ENCODE measurements around the gene TARS2. TPM values are rescaled to one million over a fixed set of nuclear protein-coding genes. Genes with fewer than 3 reads are reported as not detected.
A peak's percentile ranks its signal among the peaks of the same experiment; 100 is the strongest.

Gene TARS2, protein sequence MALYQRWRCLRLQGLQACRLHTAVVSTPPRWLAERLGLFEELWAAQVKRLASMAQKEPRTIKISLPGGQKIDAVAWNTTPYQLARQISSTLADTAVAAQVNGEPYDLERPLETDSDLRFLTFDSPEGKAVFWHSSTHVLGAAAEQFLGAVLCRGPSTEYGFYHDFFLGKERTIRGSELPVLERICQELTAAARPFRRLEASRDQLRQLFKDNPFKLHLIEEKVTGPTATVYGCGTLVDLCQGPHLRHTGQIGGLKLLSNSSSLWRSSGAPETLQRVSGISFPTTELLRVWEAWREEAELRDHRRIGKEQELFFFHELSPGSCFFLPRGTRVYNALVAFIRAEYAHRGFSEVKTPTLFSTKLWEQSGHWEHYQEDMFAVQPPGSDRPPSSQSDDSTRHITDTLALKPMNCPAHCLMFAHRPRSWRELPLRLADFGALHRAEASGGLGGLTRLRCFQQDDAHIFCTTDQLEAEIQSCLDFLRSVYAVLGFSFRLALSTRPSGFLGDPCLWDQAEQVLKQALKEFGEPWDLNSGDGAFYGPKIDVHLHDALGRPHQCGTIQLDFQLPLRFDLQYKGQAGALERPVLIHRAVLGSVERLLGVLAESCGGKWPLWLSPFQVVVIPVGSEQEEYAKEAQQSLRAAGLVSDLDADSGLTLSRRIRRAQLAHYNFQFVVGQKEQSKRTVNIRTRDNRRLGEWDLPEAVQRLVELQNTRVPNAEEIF
- total RNA-seq = 20.3 TPM

DNA sequence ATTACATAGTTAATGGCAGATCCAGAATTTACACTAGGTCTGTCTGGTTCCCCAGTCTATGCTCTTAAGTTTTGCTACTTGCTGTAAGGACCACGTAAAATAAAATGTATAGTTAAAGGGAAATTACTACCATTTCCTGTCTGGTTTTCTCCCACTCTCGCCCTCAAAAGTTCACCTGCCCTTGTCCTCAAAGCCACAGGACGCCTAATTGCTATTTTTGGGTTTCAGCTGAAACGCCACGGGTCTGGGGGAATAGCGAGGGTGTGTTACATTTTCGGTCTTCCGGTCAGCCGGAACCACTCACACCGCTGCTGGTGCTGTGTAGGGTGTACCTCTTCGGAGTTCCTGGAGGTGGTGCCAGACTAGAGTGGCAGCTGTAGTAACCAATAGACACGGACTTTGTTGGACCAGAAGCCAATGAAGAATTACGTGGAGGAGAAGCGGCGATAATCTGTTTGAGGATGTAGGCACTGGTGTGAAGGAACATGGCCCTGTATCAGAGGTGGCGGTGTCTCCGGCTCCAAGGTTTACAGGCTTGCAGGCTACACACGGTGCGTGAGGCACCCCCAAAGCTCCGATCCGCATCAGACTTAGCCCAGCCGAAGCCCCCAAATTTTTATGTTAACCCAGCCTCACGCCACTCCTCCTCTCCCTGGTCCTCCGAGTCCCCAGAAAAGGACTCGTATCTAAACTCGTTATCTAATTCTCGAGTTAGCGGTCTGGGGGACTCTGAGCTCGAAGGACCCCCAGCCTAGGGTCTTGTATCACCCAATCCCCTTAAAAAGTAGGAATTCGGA lies at the start of gene TARS2:
Gene TARS2, plus strand, starts transcription at position 454 of the 797 bp plus-strand sequence. Its CDS starts 32 bp downstream, at position 486.
- peak; percentile 99 for ATAC-seq

DNA sequence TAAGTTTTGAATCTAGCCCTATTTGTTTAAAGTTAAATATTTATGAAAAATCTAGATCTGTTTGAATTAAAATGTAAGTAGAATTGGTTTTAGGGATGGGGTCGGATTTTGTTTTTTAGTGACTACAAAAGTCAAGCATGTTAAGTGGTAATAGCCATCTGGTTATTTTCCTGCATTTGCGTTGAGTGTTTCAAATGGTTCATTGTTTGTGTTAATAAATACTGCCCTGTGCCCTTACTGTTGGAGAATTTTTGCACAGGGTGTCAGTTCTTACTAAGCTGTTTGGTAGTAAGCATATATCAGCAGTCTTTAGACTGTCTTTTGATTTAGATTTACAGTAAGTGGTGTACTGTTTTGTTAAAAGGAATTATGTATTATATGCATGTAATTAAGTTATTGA lies 46.1 kb upstream of the TARS2 start:
- ATAC-seq = no peak

DNA sequence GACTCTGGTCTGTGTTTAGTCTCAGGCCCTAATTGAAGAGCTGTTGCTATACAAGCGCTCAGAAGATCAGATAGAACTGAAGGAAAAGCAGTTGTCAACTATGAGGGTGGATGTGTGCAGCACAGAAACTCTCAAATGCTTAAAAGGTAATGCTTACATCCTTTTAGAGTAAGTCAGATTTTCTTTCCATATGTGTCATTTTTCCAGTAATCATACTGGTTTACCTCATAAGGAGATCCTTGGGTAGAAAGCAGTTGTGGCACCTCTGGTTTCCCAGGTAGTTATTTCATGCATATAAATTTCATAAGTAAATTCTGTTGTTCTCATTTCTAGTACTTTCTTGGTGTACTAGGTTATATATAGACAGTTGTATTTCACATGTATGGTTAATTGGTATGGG lies 43.0 kb upstream of the TARS2 start:
- no peak for ATAC-seq

DNA sequence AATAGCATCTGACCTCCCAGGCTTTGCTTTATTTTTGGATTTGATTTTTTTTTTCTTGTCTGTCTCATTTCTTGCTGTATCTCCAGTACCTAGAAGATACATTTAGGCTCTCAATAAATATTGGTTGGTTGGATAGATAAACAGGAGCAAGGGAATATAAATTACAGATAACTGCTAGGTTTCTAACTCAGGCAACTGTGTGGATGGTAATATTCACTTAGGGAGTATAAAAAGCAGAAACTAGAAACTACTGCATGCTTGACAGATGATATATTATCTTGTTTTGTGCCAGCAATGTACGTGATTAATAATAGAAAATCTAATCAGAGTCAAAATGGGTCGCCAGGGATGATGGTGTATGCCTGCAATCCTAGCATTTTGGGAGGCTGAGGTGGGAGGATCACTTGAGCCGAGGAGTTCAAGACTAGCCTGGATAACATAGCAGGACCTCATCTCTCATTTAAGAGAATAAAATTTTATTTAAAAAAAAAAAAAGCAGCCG lies 31.0 kb upstream of the TARS2 start:
- ATAC-seq = no peak

DNA sequence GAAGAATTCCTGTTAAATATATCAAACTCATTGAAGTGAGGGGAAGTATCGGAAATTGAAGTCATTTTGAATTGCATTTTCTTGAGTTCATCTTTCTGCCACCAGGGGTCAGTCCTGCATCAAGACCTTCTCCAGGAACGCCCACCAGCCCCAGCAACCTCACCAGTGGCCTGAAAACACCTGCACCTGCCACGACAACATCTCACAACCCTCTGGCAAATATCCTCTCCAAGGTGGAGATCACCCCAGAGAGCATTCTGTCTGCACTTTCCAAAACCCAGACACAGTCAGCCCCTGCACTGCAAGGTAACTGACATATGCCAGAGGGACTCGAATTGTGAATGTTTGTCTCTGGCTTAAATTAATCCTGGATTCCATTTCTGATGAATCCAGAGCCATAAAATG lies 22.8 kb upstream of the TARS2 start:
- ATAC-seq = peak; percentile 71

DNA sequence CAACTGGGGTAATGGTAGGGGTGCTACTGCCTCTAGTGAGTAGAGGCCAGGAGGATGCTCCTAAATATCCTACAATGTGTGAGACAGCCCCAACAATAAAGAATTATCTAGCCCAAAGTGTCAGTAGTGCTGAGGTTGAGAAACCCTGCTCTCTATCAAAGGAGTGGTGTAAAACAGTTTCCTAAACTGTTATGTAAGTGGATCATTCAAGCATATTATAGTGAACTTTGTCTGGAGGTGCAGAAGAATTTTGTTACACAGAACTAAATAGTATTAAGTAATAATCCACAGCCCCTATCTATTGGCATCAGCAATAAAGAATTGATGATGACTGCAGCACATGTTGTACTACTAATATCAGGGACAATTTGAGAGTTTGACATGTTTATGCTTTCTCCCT lies 20.3 kb upstream of the TARS2 start:
- no peak for ATAC-seq

DNA sequence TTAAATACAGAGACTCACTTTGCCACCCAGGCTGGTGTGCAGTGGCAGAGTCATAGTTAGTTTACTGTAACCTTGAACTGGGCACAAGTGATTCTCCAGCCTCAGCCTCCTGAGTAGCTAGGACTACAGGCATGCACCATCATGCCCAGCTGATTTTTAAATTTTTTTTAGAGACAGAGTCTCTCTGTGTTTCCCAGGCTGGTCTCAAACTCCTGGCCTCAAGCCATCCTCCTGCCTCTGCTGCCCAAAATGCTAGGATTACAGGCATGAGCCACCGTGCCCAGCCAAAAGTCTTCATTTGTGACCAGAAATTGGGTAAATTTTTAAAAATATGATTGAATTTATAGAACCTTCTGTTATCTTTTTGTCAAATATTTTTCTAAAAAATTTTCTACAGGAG lies 17.9 kb upstream of the TARS2 start:
- ATAC-seq = no peak

DNA sequence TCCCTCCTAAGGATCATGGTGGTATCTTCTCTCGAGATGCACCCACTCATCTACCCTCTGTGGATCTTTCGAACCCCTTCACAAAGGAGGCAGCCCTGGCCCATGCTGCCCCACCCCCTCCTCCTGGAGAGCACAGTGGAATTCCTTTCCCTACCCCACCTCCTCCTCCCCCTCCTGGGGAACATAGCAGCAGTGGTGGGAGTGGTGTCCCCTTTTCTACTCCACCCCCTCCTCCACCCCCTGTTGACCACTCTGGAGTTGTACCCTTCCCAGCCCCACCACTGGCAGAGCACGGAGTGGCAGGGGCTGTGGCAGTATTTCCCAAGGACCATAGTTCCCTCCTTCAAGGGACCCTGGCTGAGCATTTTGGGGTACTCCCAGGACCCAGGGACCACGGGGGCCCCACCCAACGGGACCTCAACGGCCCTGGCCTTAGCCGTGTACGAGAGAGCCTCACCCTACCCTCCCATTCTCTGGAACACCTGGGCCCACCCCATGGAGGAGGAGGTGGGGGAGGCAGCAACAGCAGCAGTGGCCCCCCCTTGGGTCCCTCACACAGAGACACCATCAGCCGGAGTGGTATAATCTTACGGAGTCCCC lies 14.5 kb upstream of the TARS2 start:
- no peak for ATAC-seq

DNA sequence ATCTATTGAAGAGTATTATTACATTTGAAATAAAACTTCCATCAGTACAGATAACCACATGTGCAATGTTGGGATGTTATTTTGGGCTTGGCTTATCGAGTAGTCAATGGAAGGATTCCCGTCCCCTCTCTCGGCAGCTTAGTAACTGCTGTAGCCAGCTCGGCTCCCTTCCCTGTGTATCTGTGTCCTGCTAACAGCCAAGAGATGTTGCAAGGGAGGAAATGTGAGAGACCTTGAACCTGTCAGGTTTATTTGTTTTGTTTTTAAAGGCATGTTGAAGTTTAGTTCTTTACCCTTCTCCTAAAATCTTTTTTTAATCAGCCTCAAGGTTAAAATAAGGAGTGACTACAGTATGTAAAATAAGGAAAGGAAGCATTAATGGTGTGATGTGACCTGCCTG lies 13.6 kb upstream of the TARS2 start:
- ATAC-seq = no peak

DNA sequence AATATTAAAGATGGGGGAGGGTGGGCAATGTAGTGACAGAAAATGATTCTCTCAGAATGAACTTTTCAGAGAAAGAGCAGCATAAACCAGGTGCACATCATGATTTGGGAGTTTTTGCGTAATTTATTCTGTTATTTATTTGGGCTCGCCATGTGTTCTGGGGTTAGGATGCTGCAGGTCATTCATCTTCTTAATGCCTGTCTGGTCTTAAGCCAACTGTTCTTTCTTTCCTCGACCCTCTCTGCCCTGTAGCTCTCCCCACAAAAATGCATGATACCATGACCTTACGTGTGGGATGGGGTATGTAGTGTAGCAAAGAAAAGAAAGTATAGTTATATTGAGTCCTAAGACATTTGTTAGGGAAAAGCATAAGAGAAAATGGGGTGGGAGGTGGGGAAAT lies 12.3 kb upstream of the TARS2 start:
- no peak for ATAC-seq

DNA sequence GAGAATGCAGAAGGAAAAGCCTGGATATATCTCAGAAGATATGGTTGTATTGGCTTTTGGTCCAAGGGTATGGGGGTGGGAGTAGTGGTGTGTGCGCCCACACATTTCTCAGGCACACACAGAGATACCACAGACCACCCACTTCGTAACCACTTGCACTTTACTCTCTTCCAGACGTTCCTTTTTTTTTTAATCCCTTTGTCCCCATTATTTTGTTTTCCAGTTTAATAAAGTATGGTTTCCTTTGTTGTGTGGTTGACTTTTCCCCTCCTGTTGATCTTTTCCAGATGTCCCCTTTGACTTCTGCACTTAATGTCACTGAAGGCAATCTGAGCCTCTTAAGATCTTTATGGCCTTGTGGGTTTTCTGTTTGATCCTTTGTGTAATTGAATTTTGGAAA lies 10.5 kb upstream of the TARS2 start:
- ATAC-seq = no peak

DNA sequence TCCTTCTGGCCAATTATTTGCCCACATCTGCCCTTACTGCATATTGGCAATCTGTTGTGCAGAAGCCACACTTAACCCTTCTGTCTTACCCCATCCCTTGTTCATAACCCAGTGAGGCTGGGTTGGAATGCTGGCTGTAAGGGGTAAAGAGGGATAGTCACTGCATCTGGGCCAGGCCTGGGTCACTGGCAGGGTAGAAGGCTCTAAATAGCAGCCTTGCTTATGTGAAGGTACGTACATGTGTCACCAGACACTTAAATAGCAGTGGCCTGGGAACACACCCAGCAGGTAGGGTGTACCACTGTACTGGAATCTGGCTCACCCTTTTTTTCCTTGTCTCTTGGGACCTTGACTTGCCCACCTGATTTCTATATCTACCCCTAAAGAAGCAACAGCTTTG lies 9.9 kb upstream of the TARS2 start:
- ATAC-seq = peak; percentile 94

DNA sequence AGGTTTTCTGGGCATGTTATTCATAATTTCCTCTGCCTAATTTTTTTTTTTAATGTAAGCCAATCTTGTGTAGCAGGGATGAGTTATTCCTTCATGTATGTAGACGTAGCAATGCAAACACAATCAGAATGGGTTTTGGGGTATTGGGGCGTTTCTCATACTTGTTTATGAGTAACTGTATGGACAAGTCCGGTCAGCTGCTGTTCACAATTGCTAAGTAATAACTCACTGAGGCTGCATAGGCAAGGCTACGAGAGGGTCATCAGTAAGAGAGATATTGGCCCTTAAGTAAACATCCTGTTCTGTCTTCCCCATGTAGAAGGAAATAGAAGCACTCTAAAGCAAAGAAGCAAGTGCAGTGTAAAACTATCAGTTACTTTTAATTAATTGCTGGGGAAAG lies 9.5 kb upstream of the TARS2 start:
- peak; percentile 92 for ATAC-seq

DNA sequence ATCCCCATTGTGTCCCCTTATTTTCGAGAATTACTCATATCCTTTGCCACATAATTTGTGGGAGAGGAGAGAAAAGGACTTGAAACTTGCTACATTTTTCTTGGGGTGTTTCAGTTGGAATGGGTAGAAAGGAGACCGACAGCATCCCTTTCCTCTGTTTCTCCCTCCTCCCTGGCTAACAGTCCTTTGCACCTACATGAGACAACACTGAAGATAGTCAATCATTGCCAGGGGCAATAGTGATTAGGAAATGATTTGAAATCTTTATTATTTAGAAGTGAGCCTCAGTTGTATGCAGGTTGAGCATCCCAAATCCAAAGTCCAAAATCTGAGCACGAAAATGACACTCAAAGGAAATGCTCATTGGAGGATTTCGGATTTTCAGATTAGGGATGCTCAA lies 7.8 kb upstream of the TARS2 start:
- ATAC-seq = no peak

DNA sequence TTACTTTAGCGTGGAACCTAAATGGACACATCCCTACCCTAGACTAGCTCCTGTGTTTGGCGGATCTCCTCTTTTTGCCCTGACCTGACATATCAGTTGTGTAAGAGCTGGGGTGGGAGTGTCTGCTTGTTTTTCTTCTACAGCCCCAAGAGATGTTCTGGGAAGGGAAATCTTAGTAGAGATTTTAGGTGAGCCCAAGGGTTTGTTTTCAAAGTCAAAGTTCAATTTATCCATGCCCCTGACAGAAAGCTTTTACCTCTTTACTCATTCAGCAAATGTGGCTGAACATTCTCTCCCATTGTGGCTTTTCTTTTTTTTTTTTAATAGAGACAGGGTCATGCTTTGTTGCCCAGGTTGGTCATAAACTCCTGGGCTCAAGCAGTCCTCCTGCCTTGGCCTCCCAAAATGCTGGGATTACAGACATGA lies 7.3 kb upstream of the TARS2 start:
- no peak for ATAC-seq

DNA sequence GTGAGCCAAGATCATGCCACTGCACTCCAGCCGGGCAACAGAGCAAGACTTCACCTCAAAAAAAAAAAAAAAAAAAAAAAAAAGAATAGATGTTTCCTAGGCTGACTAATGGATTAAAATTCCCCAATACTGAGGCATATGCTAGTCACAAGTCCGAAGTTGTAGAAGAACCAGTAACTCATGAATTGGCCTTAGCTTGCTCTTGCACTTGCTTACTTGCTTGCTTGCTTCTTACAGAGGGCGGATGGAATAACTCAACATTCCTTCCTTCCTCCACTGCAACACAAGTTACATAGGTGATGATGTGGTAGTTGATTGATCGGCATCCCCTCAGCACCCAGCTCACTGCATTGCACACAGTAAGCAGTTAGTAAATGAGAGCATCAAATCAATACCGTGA lies 2.8 kb upstream of the TARS2 start:
- peak; percentile 69 for ATAC-seq

DNA sequence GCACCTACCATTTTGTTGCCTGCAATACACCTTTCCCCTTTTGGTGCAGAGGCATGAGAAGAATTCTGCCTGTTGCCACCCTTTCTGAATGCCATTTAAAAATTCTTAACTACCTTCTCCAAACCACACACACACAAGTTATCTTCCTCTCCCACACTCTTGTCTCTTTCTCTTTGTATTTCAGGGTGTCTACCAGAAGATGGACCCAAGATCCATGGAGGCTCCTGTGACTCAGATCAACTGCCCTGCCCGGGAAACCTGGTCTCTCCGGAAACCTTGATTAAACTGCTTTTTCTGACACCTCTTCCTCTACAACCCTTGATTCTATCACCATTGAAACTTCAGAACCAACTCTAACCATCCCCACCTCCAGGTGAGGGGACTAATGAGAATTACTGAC lies 2.4 kb upstream of the TARS2 start:
- peak; percentile 30 for ATAC-seq

DNA sequence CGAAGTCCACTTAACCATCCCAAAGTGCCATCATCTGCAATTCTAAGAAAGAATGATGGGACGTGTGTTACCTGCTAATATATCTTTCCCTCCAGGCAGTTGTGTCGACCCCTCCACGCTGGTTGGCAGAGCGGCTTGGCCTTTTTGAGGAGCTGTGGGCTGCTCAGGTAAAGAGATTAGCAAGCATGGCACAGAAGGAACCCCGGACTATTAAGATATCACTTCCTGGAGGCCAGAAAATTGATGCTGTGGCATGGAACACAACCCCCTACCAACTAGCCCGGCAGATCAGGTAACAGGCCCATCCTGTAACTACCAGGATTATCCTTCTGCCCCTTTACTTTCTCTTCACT lies 520 bp downstream of the TARS2 start:
- no peak for ATAC-seq

DNA sequence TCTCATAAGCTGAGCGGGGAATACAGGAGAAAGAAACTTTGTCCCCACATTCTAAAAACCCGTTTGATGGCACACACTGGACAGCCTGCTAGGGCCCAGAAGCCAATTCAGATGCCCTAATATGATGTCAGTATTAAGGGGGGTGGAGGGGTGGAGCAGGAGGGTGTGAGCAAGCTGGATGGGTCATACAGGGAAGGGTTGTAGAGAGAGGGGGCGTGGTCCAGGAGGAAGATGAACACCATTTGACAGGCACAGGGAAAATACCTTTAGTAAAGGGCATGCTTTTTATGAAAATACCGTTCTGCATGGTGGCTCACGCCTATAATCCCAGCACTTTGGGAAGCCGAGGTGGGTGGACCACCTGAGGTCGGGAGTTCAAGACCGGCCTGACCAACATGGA lies 6.0 kb downstream of the TARS2 start:
- peak; percentile 94 for ATAC-seq

DNA sequence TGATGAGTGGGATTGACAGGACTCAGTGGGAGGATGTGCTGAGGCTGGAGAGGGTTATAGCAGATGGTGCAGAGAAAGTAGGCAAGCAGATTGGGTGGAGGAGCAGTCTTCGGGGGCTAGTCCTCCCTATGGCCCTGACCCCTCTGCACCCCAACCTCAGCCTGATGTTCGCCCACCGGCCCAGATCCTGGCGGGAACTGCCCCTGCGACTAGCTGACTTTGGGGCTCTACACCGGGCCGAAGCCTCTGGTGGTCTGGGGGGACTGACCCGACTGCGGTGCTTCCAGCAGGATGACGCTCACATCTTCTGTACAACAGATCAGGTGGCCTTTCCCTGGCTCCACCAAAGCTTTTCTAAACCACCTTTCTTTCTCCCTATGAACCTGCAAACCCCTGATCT lies 11.1 kb downstream of the TARS2 start:
- ATAC-seq = no peak

DNA sequence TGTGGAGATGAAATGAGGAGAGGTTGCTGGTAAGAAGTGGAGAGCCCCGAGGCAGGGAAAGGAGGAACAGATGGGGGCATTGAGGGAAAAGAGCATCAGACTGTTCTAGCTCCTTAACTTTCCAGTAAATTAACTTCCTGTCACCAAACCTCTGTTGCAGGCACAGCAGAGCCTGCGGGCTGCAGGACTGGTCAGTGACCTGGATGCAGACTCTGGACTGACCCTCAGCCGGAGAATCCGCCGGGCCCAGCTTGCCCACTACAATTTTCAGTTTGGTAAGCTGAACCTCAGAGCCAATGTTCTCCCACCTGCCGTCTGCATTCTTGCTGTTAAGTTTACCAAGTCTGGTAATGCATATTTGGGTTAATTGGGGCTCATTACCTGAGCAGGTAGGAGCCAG lies 18.2 kb downstream of the TARS2 start:
- no peak for ATAC-seq

DNA sequence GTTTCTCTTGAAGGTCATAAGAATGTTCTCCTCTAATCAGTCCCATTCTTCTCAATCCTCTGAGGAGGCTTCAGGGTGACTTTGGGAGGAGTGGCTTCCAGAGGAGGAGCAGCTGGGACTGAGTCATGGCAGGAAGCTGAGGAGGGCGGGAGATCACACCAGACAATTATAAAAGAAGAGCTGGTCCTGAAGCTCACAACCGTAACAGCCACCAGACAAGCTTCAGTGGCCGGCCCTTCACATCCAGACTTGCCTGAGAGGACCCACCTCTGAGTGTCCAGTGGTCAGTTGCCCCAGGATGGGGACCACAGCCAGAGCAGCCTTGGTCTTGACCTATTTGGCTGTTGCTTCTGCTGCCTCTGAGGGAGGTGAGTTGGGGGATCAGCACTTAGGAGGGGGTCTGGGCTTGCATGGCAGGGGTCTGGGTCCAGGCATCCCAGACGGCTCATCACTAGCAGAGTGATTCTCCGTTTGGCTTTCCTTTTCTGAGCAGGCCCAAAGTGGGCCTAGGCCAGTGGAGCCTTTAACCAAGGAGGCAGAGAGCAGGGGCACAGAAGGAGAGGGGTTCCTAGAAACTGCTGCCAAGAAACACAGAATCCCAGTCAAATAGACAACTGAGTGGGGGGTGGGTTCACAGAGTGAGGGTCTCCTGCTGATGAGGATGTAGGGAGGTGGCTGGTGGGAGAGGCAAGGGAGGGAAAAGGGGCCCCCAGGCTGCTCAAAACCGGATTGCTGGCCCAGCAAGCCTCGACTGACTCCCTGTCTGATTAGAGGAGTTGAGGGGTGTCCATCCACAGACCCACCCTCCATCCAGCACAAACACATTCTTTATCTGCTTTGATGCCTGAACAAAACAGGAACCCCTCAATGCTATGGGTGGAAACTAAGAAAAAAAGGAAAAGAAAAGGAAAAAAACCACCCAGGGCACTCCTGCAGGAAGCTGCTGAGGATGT lies 21.0 kb downstream of the TARS2 start, which contains the start of gene ECM1:
Gene ECM1, plus strand, starts transcription at position 198 of the 953 bp plus-strand sequence. Its CDS starts 101 bp downstream, at position 299.
- peak; percentile 82 for ATAC-seq
